ENCODE results near the gene TET2. TPM values are rescaled to one million over a fixed set of nuclear protein-coding genes. Genes with fewer than 3 reads are reported as not detected.

Gene TET2
- total RNA-seq, 1 experiment from 2014 or later, result 3.4 TPM

DNA sequence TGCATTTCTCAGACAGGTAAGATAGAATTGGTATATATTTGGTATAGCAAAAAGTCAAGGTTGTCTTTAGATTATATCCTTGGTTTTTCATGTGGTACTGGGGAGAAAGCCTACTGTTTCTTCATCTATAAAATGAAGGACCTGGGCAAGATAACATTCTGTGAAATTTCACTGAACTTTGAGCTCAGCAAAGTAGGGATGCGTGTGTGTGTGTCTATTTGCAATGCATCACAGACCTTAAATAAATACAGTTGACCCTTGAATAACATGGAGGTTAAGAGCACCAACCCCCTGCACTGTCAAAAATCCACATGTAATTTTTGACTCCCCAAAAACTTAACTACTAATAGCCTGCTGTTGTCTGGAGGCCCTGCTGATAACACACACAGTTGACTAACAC lies 25.2 kb downstream of the TET2 start:
- H3K27me3 Mint-ChIP-seq (ENCODE audit: low read depth), result peaks cover 28% of the 10 kb centered on the region
- no peak overlapping the region for H3K27ac Mint-ChIP-seq
- H3K36me3 Mint-ChIP-seq, result no peaks in the 10 kb centered on the region
- no peak for TF ChIP-seq JUN (CRISPR knock-in tag; IDR thresholded peaks at IDR 0.05)
- TF ChIP-seq, protein P1, sequence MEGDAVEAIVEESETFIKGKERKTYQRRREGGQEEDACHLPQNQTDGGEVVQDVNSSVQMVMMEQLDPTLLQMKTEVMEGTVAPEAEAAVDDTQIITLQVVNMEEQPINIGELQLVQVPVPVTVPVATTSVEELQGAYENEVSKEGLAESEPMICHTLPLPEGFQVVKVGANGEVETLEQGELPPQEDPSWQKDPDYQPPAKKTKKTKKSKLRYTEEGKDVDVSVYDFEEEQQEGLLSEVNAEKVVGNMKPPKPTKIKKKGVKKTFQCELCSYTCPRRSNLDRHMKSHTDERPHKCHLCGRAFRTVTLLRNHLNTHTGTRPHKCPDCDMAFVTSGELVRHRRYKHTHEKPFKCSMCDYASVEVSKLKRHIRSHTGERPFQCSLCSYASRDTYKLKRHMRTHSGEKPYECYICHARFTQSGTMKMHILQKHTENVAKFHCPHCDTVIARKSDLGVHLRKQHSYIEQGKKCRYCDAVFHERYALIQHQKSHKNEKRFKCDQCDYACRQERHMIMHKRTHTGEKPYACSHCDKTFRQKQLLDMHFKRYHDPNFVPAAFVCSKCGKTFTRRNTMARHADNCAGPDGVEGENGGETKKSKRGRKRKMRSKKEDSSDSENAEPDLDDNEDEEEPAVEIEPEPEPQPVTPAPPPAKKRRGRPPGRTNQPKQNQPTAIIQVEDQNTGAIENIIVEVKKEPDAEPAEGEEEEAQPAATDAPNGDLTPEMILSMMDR (IDR thresholded peaks at IDR 0.05), result no peak
- no peak for TF ChIP-seq ELF4 (CRISPR knock-in tag; IDR thresholded peaks at IDR 0.05; ENCODE audit: low read depth)
- TF ChIP-seq ZNF138 (CRISPR knock-in tag; conservative IDR thresholded peaks at IDR 0.05), result no peak
- CTCF ChIA-PET, result no interaction called here
- POLR2A ChIA-PET, result no interaction called here
- ATAC-seq (no peak), DNase-seq (ENCODE audit: low spot score) (no peak)
- no peaks in the 10 kb centered on the region for H3K4me1 Mint-ChIP-seq
- H3K4me3 Mint-ChIP-seq, result no peak overlapping the region
- H3K9me3 Mint-ChIP-seq, result no peaks in the 10 kb centered on the region

GRCh38 chr4:105174098-105174497 lies 27.4 kb downstream of the TET2 start:
- ChIA-PET CTCF (no interaction called here), POLR2A (no interaction called here)
- Mint-ChIP-seq H3K27me3 (ENCODE audit: low read depth) (peaks cover 12% of the 10 kb centered on the region; the same call in 1 of the 2 replicates), H3K27ac (no peak overlapping the region), H3K36me3 (no peaks in the 10 kb centered on the region), H3K4me3 (no peak overlapping the region), H3K9me3 (no peaks in the 10 kb centered on the region), H3K4me1 (no peaks in the 10 kb centered on the region)
- no peak for TF ChIP-seq ZNF219 (CRISPR knock-in tag; IDR thresholded peaks at IDR 0.05; ENCODE audit: borderline replicate concordance)
- no peak for TF ChIP-seq GABPB1 (CRISPR knock-in tag; IDR thresholded peaks at IDR 0.05)
- no peak for TF ChIP-seq ZNF416 (CRISPR knock-in tag; IDR thresholded peaks at IDR 0.05)
- TF ChIP-seq JAZF1 (CRISPR knock-in tag; IDR thresholded peaks at IDR 0.05), result no peak
- no peak for TF ChIP-seq PREB (CRISPR knock-in tag; IDR thresholded peaks at IDR 0.05; ENCODE audit: borderline replicate concordance)
- TF ChIP-seq ZNF423 (CRISPR knock-in tag; IDR thresholded peaks at IDR 0.05), result no peak
- TF ChIP-seq HMGXB4 (CRISPR knock-in tag; IDR thresholded peaks at IDR 0.05), result no peak
- no peak for TF ChIP-seq ZNF138 (CRISPR knock-in tag; conservative IDR thresholded peaks at IDR 0.05)
- no peak for TF ChIP-seq ELF4 (CRISPR knock-in tag; IDR thresholded peaks at IDR 0.05; ENCODE audit: low read depth)
- no peak for ATAC-seq
- no peak for DNase-seq (ENCODE audit: low spot score)

- no peaks in the 10 kb centered on the region for H3K27me3 Mint-ChIP-seq (ENCODE audit: low read depth)
- TF ChIP-seq ZMAT4 (CRISPR knock-in tag; IDR thresholded peaks at IDR 0.05) (no peak), RORB (CRISPR knock-in tag; IDR thresholded peaks at IDR 0.05) (no peak), USF2 (CRISPR knock-in tag; IDR thresholded peaks at IDR 0.05) (no peak), GTF2I (CRISPR knock-in tag; conservative IDR thresholded peaks at IDR 0.05) (no peak), ZNF121 (CRISPR knock-in tag; IDR thresholded peaks at IDR 0.05) (no peak)
- TF ChIP-seq, protein P2, sequence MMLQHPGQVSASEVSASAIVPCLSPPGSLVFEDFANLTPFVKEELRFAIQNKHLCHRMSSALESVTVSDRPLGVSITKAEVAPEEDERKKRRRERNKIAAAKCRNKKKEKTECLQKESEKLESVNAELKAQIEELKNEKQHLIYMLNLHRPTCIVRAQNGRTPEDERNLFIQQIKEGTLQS (CRISPR knock-in tag; conservative IDR thresholded peaks at IDR 0.05), result no peak
- TF ChIP-seq, protein P3, sequence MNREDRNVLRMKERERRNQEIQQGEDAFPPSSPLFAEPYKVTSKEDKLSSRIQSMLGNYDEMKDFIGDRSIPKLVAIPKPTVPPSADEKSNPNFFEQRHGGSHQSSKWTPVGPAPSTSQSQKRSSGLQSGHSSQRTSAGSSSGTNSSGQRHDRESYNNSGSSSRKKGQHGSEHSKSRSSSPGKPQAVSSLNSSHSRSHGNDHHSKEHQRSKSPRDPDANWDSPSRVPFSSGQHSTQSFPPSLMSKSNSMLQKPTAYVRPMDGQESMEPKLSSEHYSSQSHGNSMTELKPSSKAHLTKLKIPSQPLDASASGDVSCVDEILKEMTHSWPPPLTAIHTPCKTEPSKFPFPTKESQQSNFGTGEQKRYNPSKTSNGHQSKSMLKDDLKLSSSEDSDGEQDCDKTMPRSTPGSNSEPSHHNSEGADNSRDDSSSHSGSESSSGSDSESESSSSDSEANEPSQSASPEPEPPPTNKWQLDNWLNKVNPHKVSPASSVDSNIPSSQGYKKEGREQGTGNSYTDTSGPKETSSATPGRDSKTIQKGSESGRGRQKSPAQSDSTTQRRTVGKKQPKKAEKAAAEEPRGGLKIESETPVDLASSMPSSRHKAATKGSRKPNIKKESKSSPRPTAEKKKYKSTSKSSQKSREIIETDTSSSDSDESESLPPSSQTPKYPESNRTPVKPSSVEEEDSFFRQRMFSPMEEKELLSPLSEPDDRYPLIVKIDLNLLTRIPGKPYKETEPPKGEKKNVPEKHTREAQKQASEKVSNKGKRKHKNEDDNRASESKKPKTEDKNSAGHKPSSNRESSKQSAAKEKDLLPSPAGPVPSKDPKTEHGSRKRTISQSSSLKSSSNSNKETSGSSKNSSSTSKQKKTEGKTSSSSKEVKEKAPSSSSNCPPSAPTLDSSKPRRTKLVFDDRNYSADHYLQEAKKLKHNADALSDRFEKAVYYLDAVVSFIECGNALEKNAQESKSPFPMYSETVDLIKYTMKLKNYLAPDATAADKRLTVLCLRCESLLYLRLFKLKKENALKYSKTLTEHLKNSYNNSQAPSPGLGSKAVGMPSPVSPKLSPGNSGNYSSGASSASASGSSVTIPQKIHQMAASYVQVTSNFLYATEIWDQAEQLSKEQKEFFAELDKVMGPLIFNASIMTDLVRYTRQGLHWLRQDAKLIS (CRISPR knock-in tag; IDR thresholded peaks at IDR 0.05; ENCODE audit: borderline replicate concordance), result no peak
- TF ChIP-seq, protein P4, sequence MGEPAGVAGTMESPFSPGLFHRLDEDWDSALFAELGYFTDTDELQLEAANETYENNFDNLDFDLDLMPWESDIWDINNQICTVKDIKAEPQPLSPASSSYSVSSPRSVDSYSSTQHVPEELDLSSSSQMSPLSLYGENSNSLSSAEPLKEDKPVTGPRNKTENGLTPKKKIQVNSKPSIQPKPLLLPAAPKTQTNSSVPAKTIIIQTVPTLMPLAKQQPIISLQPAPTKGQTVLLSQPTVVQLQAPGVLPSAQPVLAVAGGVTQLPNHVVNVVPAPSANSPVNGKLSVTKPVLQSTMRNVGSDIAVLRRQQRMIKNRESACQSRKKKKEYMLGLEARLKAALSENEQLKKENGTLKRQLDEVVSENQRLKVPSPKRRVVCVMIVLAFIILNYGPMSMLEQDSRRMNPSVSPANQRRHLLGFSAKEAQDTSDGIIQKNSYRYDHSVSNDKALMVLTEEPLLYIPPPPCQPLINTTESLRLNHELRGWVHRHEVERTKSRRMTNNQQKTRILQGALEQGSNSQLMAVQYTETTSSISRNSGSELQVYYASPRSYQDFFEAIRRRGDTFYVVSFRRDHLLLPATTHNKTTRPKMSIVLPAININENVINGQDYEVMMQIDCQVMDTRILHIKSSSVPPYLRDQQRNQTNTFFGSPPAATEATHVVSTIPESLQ (CRISPR knock-in tag; IDR thresholded peaks at IDR 0.05), result no peak
These were observed 33.1 kb downstream of the TET2 start for GRCh38 chr4:105179539-105180401.

More at GRCh38 chr4:105179539-105180401, 33.1 kb downstream of the TET2 start:
- no peak overlapping the region for H3K27ac Mint-ChIP-seq
- DNase-seq (ENCODE audit: low spot score), result no peak
- POLR2A ChIA-PET, result no interaction called here
- CTCF ChIA-PET, result no interaction called here
- H3K9me3 Mint-ChIP-seq, result no peaks in the 10 kb centered on the region
- H3K4me3 Mint-ChIP-seq, result no peak overlapping the region
- ATAC-seq, result no peak
- peaks cover 2% of the 10 kb centered on the region; the same call in 1 of the 2 replicates for H3K4me1 Mint-ChIP-seq
- no peaks in the 10 kb centered on the region for H3K36me3 Mint-ChIP-seq

All from WTC11 (cell line).